ENCODE data around the gene MGAT4C.

DNA sequence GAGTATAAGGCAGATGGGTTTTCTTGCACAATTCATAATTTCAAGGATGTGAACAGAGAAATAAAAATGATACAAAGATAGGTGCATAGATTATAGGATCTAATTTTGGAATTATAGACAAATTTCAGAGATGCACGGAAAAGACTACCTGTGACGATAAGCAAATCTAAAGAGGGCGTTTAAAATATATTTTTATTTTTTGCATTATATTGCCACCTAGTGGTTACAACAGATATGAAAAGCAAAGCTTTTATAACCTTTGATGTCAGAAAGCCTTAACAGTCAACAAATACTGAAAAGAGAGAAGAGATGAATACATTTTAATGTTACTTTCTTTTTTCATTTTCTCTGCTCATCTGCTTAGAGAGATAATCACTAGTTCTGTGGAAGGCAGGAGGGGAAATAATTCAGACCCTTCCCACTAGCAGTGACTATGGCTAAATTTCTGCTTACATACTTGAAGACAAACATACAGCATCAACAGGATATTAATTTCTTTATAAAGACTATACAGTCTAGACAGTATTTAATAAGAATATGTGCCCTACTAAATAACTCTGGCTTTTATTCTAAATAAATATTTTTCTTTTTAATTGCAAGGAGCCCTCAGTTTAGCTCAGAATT lies 335.8 kb downstream of the MGAT4C start:
- TF ChIP-seq, protein P1, sequence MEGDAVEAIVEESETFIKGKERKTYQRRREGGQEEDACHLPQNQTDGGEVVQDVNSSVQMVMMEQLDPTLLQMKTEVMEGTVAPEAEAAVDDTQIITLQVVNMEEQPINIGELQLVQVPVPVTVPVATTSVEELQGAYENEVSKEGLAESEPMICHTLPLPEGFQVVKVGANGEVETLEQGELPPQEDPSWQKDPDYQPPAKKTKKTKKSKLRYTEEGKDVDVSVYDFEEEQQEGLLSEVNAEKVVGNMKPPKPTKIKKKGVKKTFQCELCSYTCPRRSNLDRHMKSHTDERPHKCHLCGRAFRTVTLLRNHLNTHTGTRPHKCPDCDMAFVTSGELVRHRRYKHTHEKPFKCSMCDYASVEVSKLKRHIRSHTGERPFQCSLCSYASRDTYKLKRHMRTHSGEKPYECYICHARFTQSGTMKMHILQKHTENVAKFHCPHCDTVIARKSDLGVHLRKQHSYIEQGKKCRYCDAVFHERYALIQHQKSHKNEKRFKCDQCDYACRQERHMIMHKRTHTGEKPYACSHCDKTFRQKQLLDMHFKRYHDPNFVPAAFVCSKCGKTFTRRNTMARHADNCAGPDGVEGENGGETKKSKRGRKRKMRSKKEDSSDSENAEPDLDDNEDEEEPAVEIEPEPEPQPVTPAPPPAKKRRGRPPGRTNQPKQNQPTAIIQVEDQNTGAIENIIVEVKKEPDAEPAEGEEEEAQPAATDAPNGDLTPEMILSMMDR (IDR thresholded peaks at IDR 0.05), result peak; percentile 47 to 55 (median 49)
- no peak for TF ChIP-seq POLR2A (IDR thresholded peaks at IDR 0.05)

Data from tibial nerve (tissue), 3 donors.